NT2/D1 (cell line): Measurements from ENCODE around the gene ZP2.

ENCODE experiments used
- SUZ12 ChIP-seq: IDR thresholded peaks from 2 replicates; pipeline ENCODE4 v1.6.1; 2011; ENCODE audit not compliant: insufficient read length, insufficient read depth; ENCODE audit errors: extremely low read depth
- YY1 ChIP-seq: IDR thresholded peaks from 2 replicates; pipeline ENCODE4 v1.6.1; 2011; ENCODE audit not compliant: insufficient read length, insufficient read depth
- ZNF274 ChIP-seq: IDR thresholded peaks from 2 replicates; pipeline ENCODE4 v1.6.1; 2011; ENCODE audit warnings: mild to moderate bottlenecking, low read depth, low read length

- TF ChIP-seq YY1 (no peak), ZNF274 (no peak), SUZ12 (no peak)
These were observed 46.7 kb downstream of the ZP2 start for GRCh38 chr16:21164521-21165168.
